ENCODE measurements around the gene GORASP2.

DNA sequence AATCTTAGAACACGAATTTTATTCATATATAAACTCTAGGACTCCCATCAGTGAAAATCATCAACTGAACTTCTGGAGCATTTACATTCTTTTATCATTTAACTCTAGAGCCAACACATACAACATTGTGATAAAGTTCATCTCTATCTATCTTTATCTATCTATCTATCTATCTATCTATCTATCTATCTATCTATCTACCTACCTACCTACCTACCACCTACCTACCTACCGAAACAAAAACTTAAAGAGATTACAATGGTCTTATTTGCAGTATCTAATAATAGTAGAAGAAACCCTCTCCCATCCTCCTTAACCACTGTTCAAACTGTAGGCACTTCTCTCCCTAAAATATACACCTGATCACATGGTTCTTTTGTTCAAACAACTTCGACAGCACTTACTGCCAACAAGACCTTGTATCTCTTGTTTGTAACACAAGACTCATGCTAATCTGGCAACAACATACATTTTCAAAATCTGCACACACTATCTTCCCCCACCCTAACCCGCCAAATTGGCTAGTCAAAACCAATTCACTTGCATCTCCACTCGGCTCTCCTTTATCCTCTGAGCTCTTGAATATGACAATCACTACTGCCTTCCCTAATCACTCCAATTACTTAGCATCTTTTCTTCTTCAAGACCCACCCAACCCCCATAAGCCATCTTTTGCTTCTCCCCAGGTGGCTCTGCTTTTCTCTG lies 69.0 kb downstream of the GORASP2 start:
- TF ChIP-seq, protein P1, sequence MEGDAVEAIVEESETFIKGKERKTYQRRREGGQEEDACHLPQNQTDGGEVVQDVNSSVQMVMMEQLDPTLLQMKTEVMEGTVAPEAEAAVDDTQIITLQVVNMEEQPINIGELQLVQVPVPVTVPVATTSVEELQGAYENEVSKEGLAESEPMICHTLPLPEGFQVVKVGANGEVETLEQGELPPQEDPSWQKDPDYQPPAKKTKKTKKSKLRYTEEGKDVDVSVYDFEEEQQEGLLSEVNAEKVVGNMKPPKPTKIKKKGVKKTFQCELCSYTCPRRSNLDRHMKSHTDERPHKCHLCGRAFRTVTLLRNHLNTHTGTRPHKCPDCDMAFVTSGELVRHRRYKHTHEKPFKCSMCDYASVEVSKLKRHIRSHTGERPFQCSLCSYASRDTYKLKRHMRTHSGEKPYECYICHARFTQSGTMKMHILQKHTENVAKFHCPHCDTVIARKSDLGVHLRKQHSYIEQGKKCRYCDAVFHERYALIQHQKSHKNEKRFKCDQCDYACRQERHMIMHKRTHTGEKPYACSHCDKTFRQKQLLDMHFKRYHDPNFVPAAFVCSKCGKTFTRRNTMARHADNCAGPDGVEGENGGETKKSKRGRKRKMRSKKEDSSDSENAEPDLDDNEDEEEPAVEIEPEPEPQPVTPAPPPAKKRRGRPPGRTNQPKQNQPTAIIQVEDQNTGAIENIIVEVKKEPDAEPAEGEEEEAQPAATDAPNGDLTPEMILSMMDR (conservative IDR thresholded peaks at IDR 0.05 in 1 of 2, IDR thresholded peaks at IDR 0.05 in 1 of 2; ENCODE audit: low read depth in 1 of 2, low read length in 2 of 2): no peak
- TF ChIP-seq EZH2 (IDR thresholded peaks at IDR 0.05; ENCODE audit: low read length, missing control alignments): no peak
